Measurements from ENCODE around the gene MNT. TPM values are rescaled to one million over a fixed set of nuclear protein-coding genes. Genes with fewer than 3 reads are reported as not detected.

MNT gene
- total and polyA plus RNA-seq, 9 of the 15 experiments (the other 6 are each of a cell fraction or from before 2014, with no cell fraction given): 0.18 to 23.8 (median 5.3) TPM

DNA sequence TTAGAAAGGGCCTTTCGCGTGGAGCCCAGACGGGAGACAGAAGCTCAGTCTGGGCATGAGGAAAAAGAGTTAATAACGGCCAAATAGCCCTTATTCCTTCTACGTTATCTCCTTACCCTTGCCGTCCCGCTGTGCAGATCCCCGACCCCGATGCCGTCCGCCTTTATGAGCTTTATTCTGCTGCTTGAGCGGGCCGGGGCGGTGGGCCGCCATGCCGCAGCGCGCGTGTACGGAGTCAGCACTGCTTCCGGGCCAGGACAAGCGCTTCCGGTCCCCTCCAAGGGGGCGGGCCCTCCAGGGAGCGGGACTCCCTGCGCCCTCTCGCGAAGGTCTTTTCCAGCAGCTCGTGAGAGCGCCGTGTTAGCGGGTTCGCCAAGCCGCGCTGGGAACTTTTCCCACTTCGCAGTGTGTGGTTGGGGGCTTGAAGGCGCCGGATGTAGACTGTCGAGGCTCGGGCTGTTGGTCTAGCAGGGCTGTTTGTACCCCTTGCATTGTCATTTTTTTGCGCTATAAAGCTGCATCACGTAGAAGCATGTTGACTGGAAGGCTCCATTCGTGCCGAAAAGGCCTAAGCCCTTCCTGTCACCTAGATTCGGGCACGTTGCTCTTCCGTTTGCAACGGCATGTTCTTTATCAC, 64.5 kb downstream of the MNT start, which contains the start of gene TSR1 (continued):
- TF ChIP-seq, protein P1, sequence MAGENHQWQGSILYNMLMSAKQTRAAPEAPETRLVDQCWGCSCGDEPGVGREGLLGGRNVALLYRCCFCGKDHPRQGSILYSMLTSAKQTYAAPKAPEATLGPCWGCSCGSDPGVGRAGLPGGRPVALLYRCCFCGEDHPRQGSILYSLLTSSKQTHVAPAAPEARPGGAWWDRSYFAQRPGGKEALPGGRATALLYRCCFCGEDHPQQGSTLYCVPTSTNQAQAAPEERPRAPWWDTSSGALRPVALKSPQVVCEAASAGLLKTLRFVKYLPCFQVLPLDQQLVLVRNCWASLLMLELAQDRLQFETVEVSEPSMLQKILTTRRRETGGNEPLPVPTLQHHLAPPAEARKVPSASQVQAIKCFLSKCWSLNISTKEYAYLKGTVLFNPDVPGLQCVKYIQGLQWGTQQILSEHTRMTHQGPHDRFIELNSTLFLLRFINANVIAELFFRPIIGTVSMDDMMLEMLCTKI (IDR thresholded peaks at IDR 0.05; ENCODE audit: partially characterized antibody): no peak
- TF ChIP-seq SMAD2 (IDR thresholded peaks at IDR 0.05; ENCODE audit: low read depth, low read length) (no peak), MIER1 (IDR thresholded peaks at IDR 0.05; ENCODE audit: low read depth) (no peak), L3MBTL2 (IDR thresholded peaks at IDR 0.05) (peak; percentile 86), NFIC (IDR thresholded peaks at IDR 0.05) (peak; percentile 15; the same call in 1 of the 2 replicates), SETDB1 (IDR thresholded peaks at IDR 0.05; ENCODE audit: low read length) (no peak), EGR1 (conservative IDR thresholded peaks at IDR 0.05) (0 out of 2 replicates have a peak, but pooled peaks have one; percentile 30), CBX1 (IDR thresholded peaks at IDR 0.05; ENCODE audit: low read depth) (no peak), DPF2 (IDR thresholded peaks at IDR 0.05) (no peak), ZNF589 (CRISPR knock-in tag; IDR thresholded peaks at IDR 0.05; ENCODE audit: low read depth) (no peak), SMARCB1 (IDR thresholded peaks at IDR 0.05; ENCODE audit: insufficient read length, low read depth) (no peak)
- TF ChIP-seq, protein P2, sequence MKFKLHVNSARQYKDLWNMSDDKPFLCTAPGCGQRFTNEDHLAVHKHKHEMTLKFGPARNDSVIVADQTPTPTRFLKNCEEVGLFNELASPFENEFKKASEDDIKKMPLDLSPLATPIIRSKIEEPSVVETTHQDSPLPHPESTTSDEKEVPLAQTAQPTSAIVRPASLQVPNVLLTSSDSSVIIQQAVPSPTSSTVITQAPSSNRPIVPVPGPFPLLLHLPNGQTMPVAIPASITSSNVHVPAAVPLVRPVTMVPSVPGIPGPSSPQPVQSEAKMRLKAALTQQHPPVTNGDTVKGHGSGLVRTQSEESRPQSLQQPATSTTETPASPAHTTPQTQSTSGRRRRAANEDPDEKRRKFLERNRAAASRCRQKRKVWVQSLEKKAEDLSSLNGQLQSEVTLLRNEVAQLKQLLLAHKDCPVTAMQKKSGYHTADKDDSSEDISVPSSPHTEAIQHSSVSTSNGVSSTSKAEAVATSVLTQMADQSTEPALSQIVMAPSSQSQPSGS (CRISPR knock-in tag; IDR thresholded peaks at IDR 0.05): no peak
- TF ChIP-seq, protein P3, sequence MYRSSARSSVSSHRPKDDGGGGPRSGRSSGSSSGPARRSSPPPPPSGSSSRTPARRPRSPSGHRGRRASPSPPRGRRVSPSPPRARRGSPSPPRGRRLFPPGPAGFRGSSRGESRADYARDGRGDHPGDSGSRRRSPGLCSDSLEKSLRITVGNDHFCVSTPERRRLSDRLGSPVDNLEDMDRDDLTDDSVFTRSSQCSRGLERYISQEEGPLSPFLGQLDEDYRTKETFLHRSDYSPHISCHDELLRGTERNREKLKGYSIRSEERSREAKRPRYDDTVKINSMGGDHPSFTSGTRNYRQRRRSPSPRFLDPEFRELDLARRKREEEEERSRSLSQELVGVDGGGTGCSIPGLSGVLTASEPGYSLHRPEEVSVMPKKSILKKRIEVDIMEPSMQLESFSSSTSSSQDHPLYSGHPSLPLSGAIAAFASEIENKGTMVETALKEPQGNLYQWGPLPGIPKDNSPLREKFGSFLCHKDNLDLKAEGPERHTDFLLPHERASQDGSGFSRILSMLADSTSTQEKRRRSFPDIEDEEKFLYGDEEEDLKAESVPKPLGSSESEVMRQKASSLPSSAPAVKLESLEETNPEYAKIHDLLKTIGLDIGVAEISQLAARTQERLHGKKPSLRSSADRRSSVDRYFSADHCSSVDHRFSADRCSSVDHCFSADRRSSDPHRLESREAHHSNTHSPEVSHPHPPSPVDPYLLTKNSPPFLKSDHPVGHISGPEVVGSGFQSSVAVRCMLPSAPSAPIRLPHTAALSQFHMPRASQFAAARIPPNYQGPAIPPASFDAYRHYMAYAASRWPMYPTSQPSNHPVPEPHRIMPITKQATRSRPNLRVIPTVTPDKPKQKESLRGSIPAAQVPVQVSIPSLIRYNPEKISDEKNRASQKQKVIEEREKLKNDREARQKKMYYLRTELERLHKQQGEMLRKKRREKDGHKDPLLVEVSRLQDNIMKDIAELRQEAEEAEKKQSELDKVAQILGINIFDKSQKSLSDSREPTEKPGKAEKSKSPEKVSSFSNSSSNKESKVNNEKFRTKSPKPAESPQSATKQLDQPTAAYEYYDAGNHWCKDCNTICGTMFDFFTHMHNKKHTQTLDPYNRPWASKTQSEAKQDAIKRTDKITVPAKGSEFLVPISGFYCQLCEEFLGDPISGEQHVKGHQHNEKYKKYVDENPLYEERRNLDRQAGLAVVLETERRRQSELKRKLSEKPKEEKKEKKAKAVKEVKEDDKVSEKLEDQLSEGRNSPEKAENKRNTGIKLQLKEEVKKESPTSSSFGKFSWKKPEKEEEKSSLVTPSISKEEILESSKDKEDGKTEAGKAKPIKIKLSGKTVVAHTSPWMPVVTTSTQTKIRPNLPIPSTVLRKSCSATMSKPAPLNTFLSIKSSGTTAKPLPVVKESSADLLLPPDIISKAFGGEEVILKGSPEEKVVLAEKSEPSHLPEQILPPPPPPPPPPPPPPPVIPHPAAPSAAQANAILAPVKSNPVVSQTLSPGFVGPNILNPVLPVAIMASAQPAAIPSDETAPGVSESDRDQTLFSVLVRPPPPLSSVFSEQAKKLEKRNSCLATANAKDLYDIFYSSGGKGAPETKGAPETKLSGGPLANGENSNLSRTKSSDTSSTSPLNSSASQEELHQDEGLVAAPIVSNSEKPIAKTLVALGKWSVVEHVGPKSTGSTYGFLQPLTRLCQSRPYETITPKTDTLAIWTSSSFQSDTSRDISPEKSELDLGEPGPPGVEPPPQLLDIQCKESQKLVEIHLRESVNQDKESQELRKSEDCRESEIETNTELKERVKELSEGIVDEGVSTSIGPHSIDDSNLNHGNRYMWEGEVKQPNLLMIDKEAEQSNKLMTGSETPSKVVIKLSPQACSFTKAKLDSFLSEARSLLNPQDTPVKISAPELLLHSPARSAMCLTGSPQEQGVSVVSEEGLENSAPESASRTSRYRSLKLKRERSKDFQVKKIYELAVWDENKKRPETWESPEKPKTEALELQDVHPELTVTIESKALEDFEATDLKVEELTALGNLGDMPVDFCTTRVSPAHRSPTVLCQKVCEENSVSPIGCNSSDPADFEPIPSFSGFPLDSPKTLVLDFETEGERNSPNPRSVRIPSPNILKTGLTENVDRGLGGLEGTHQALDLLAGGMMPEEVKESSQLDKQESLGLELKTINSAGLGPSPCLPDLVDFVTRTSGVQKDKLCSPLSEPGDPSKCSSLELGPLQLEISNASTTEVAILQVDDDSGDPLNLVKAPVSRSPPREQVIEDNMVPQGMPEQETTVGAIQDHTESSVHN (IDR thresholded peaks at IDR 0.05; ENCODE audit: borderline replicate concordance in 1 of 2, low read depth in 1 of 2): no peak
- TF ChIP-seq, protein P4, sequence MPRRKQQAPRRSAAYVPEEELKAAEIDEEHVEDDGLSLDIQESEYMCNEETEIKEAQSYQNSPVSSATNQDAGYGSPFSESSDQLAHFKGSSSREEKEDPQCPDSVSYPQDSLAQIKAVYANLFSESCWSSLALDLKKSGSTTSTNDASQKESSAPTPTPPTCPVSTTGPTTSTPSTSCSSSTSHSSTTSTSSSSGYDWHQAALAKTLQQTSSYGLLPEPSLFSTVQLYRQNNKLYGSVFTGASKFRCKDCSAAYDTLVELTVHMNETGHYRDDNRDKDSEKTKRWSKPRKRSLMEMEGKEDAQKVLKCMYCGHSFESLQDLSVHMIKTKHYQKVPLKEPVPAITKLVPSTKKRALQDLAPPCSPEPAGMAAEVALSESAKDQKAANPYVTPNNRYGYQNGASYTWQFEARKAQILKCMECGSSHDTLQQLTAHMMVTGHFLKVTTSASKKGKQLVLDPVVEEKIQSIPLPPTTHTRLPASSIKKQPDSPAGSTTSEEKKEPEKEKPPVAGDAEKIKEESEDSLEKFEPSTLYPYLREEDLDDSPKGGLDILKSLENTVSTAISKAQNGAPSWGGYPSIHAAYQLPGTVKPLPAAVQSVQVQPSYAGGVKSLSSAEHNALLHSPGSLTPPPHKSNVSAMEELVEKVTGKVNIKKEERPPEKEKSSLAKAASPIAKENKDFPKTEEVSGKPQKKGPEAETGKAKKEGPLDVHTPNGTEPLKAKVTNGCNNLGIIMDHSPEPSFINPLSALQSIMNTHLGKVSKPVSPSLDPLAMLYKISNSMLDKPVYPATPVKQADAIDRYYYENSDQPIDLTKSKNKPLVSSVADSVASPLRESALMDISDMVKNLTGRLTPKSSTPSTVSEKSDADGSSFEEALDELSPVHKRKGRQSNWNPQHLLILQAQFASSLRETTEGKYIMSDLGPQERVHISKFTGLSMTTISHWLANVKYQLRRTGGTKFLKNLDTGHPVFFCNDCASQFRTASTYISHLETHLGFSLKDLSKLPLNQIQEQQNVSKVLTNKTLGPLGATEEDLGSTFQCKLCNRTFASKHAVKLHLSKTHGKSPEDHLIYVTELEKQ (CRISPR knock-in tag; IDR thresholded peaks at IDR 0.05): no peak

Measured in K562 (cell line).